ENCODE data around the gene MID1IP1. TPM values are rescaled to one million over a fixed set of nuclear protein-coding genes. Genes with fewer than 3 reads are reported as not detected.

Gene MID1IP1
- total and polyA plus RNA-seq, 4 donors, result 6.8 to 92.0 (median 37.0) TPM

DNA sequence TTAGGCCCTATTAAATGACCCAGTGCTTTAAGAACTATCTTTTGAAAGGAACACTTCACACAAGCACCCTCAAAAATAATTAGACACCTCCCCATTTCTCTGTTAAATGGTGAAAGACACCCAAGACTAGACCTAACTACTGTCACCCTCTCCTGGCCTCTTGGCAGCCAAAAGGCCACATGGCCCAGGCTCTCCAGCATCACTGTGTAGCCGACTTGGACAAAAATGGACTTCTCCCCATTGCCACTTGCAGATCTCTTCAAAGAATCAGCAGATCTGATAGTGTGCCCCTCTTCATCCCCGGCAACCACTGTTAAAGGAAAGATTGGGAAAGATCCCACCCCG lies 2.0 kb downstream of the MID1IP1 start:
- no peak for DNase-seq (ENCODE audit: low spot score)
- H3K9me3 ChIP-seq (ENCODE audit: control insufficient read depth in 4 of 4, low read length in 3 of 4), result no peaks in the 10 kb centered on the region
- TF ChIP-seq ATF3 (IDR thresholded peaks at IDR 0.05) (peak; percentile 36), RXRA (IDR thresholded peaks at IDR 0.05) (no peak), FOXA1 (IDR thresholded peaks at IDR 0.05) (no peak), TAF1 (conservative IDR thresholded peaks at IDR 0.05) (peak; percentile 40)
- H3K36me3 ChIP-seq (ENCODE audit: control insufficient read depth in 4 of 4, insufficient read depth in 3 of 4, low read depth in 1 of 4, low read length in 3 of 4), result no peaks in the 10 kb centered on the region
- peak overlapping the region in 1 of 2 donors; percentile 79 for H3K9ac ChIP-seq (ENCODE audit: low read depth in 1 of 2, low read length in 2 of 2)
- peak overlapping the region; percentile 86 to 90 for H3K27ac ChIP-seq (ENCODE audit: low read depth in 1 of 2, low read length in 2 of 2)
- no peaks in the 10 kb centered on the region for H3K27me3 ChIP-seq (ENCODE audit: control insufficient read depth in 4 of 4, insufficient read depth in 4 of 4, low read length in 3 of 4)
- WGBS, result 8% methylated on average over 3 of the region's 3 CpGs
- H3K4me3 ChIP-seq (ENCODE audit: low read depth in 1 of 3, low read length in 3 of 3), result peak overlapping the region; percentile 26 to 83 (median 43)
- H3K4me1 ChIP-seq (ENCODE audit: control insufficient read depth in 4 of 4, insufficient read depth in 4 of 4, low read length in 3 of 4), result peaks cover 0 to 14% (median 9%) of the 10 kb centered on the region in 4 donors

- peak overlapping the region; percentile 86 to 90 for H3K27ac ChIP-seq (ENCODE audit: low read depth in 1 of 2, low read length in 2 of 2)
- peaks cover 0 to 14% (median 9%) of the 10 kb centered on the region in 4 donors for H3K4me1 ChIP-seq (ENCODE audit: control insufficient read depth in 4 of 4, insufficient read depth in 4 of 4, low read length in 3 of 4)
- peak in 1 of 2 donors; percentile 20 for TF ChIP-seq RAD21 (IDR thresholded peaks at IDR 0.05)
- no peak for TF ChIP-seq FOXA1 (IDR thresholded peaks at IDR 0.05)
- peak; percentile 30 for TF ChIP-seq ZBTB33 (IDR thresholded peaks at IDR 0.05)
- peak; percentile 90 for TF ChIP-seq TAF1 (conservative IDR thresholded peaks at IDR 0.05)
- TF ChIP-seq ATF3 (IDR thresholded peaks at IDR 0.05), result peak; percentile 2
- TF ChIP-seq GABPA (IDR thresholded peaks at IDR 0.05 in 1 of 2, conservative IDR thresholded peaks at IDR 0.05 in 1 of 2), result no peak
- peak; percentile 20 to 53 for TF ChIP-seq HNF4A (conservative IDR thresholded peaks at IDR 0.05)
- peak; percentile 69 to 72 for TF ChIP-seq RXRA (IDR thresholded peaks at IDR 0.05)
- TF ChIP-seq NR2F2 (IDR thresholded peaks at IDR 0.05), result peak; percentile 27
- TF ChIP-seq HNF4G (IDR thresholded peaks at IDR 0.05), result peak; percentile 21
- no peak for TF ChIP-seq FOXA2 (IDR thresholded peaks at IDR 0.05)
- peak; percentile 22 for TF ChIP-seq YY1 (IDR thresholded peaks at IDR 0.05)
- TF ChIP-seq, protein P1, sequence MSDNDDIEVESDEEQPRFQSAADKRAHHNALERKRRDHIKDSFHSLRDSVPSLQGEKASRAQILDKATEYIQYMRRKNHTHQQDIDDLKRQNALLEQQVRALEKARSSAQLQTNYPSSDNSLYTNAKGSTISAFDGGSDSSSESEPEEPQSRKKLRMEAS (IDR thresholded peaks at IDR 0.05), result peak; percentile 37
- TF ChIP-seq SP1 (IDR thresholded peaks at IDR 0.05), result peak; percentile 67
- peak in 1 of 2 donors; percentile 11 for TF ChIP-seq EGR1 (IDR thresholded peaks at IDR 0.05; ENCODE audit: low read depth in 2 of 2)
- no peak for TF ChIP-seq JUND (IDR thresholded peaks at IDR 0.05)
- TF ChIP-seq, protein P2, sequence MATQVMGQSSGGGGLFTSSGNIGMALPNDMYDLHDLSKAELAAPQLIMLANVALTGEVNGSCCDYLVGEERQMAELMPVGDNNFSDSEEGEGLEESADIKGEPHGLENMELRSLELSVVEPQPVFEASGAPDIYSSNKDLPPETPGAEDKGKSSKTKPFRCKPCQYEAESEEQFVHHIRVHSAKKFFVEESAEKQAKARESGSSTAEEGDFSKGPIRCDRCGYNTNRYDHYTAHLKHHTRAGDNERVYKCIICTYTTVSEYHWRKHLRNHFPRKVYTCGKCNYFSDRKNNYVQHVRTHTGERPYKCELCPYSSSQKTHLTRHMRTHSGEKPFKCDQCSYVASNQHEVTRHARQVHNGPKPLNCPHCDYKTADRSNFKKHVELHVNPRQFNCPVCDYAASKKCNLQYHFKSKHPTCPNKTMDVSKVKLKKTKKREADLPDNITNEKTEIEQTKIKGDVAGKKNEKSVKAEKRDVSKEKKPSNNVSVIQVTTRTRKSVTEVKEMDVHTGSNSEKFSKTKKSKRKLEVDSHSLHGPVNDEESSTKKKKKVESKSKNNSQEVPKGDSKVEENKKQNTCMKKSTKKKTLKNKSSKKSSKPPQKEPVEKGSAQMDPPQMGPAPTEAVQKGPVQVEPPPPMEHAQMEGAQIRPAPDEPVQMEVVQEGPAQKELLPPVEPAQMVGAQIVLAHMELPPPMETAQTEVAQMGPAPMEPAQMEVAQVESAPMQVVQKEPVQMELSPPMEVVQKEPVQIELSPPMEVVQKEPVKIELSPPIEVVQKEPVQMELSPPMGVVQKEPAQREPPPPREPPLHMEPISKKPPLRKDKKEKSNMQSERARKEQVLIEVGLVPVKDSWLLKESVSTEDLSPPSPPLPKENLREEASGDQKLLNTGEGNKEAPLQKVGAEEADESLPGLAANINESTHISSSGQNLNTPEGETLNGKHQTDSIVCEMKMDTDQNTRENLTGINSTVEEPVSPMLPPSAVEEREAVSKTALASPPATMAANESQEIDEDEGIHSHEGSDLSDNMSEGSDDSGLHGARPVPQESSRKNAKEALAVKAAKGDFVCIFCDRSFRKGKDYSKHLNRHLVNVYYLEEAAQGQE (IDR thresholded peaks at IDR 0.05), result peak; percentile 64
- TF ChIP-seq, protein P3, sequence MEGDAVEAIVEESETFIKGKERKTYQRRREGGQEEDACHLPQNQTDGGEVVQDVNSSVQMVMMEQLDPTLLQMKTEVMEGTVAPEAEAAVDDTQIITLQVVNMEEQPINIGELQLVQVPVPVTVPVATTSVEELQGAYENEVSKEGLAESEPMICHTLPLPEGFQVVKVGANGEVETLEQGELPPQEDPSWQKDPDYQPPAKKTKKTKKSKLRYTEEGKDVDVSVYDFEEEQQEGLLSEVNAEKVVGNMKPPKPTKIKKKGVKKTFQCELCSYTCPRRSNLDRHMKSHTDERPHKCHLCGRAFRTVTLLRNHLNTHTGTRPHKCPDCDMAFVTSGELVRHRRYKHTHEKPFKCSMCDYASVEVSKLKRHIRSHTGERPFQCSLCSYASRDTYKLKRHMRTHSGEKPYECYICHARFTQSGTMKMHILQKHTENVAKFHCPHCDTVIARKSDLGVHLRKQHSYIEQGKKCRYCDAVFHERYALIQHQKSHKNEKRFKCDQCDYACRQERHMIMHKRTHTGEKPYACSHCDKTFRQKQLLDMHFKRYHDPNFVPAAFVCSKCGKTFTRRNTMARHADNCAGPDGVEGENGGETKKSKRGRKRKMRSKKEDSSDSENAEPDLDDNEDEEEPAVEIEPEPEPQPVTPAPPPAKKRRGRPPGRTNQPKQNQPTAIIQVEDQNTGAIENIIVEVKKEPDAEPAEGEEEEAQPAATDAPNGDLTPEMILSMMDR (IDR thresholded peaks at IDR 0.05; ENCODE audit: low read depth, low read length, missing input control), result no peak
- no peaks in the 10 kb centered on the region for H3K36me3 ChIP-seq (ENCODE audit: control insufficient read depth in 4 of 4, insufficient read depth in 3 of 4, low read depth in 1 of 4, low read length in 3 of 4)
- under 1% methylated on average over 64 of the region's 64 CpGs for WGBS
- H3K9ac ChIP-seq (ENCODE audit: low read depth in 1 of 2, low read length in 2 of 2), result peak overlapping the region in 1 of 2 donors; percentile 80
- no peaks in the 10 kb centered on the region for H3K9me3 ChIP-seq (ENCODE audit: control insufficient read depth in 4 of 4, low read length in 3 of 4)
- H3K27me3 ChIP-seq (ENCODE audit: control insufficient read depth in 4 of 4, insufficient read depth in 4 of 4, low read length in 3 of 4), result no peaks in the 10 kb centered on the region
- peak overlapping the region; percentile 66 to 85 (median 83) for H3K4me3 ChIP-seq (ENCODE audit: low read depth in 1 of 3, low read length in 3 of 3)
- DNase-seq (ENCODE audit: low spot score), result peak; percentile 85
These were observed 2.6 kb downstream of the MID1IP1 start for GRCh38 chrX:38803588-38804431.
